Astrocyte (in vitro differentiated cells and primary cell): ENCODE measurements around the gene ADAM22. TPM values are rescaled to one million over a fixed set of nuclear protein-coding genes. Genes with fewer than 3 reads are reported as not detected.

Source experiments
- DNase-seq: peaks from one replicate; pipeline ENCODE4 v3.0.0-alpha.2; 2010; ENCODE audit warnings: low read depth
- FAIRE-seq: peaks from 2 replicates; lab custom pipeline; 2011; peaks lifted over from hg19 to GRCh38; lab: Jason Lieb, UNC
- H2AFZ ChIP-seq: 2 replicates; pipeline ENCODE4 v1.6.0; 2012; ENCODE audit warnings: low read depth, low read length, inconsistent platforms
- H3K27ac ChIP-seq: 2 replicates; pipeline ENCODE4 v1.5.1; 2011; ENCODE audit warnings: low read depth, low read length, inconsistent platforms
- H3K27me3 ChIP-seq: 2 replicates; pipeline ENCODE4 v1.6.0; 2011; ENCODE audit warnings: low read length, inconsistent platforms; ENCODE audit not compliant: insufficient read depth
- H3K36me3 ChIP-seq: 2 replicates; pipeline ENCODE4 v1.5.1; 2011; ENCODE audit warnings: low read length, inconsistent platforms; ENCODE audit not compliant: insufficient read depth
- H3K4me1 ChIP-seq: 2 replicates; pipeline ENCODE4 v1.5.1; 2011; ENCODE audit warnings: low read length, inconsistent platforms; ENCODE audit not compliant: insufficient read depth
- H3K4me2 ChIP-seq: 2 replicates; pipeline ENCODE4 v1.6.0; 2012; ENCODE audit warnings: low read length, inconsistent platforms
- H3K4me3 ChIP-seq: 2 replicates; pipeline ENCODE4 v1.5.1; 2011; ENCODE audit warnings: low read depth, mild to moderate bottlenecking, low read length, inconsistent platforms; ENCODE audit not compliant: insufficient read depth
- H3K79me2 ChIP-seq: 2 replicates; pipeline ENCODE4 v1.6.0; 2012; ENCODE audit warnings: mild to moderate bottlenecking, low read length, inconsistent platforms; ENCODE audit not compliant: insufficient read depth
- H3K9ac ChIP-seq: 2 replicates; pipeline ENCODE4 v1.6.0; 2012; ENCODE audit warnings: mild to moderate bottlenecking, low read length, inconsistent platforms
- H3K9me3 ChIP-seq: 2 replicates; pipeline ENCODE4 v1.5.1; 2012; ENCODE audit warnings: low read depth, mild to moderate bottlenecking, low read length, inconsistent platforms; ENCODE audit not compliant: insufficient read depth
- H4K20me1 ChIP-seq: 2 replicates; pipeline ENCODE4 v1.6.0; 2012; ENCODE audit warnings: low read length, inconsistent platforms; ENCODE audit not compliant: insufficient read depth
- H3K27ac Mint-ChIP-seq: one replicate; pipeline ENCODE4 v1.8.0; 2021; ENCODE audit warnings: mild to moderate bottlenecking, mixed read lengths; ENCODE audit not compliant: unreplicated experiment
- H3K27me3 Mint-ChIP-seq: one replicate; pipeline ENCODE4 v1.8.0; 2021; ENCODE audit warnings: low read depth, mixed read lengths; ENCODE audit not compliant: unreplicated experiment
- H3K36me3 Mint-ChIP-seq: one replicate; pipeline ENCODE4 v1.8.0; 2021; ENCODE audit warnings: low read depth, mixed read lengths; ENCODE audit not compliant: unreplicated experiment
- H3K4me1 Mint-ChIP-seq: one replicate; pipeline ENCODE4 v1.8.0; 2021; ENCODE audit warnings: low read depth, mixed read lengths; ENCODE audit not compliant: unreplicated experiment
- H3K4me3 Mint-ChIP-seq: one replicate; pipeline ENCODE4 v1.8.0; 2021; ENCODE audit warnings: mild to moderate bottlenecking, moderate library complexity, mixed read lengths; ENCODE audit not compliant: unreplicated experiment
- H3K9me3 Mint-ChIP-seq: one replicate; pipeline ENCODE4 v1.8.0; 2021; ENCODE audit warnings: mild to moderate bottlenecking, mixed read lengths; ENCODE audit not compliant: unreplicated experiment
- CTCF ChIP-seq: IDR thresholded peaks from 2 replicates; pipeline ENCODE4 v1.5.1; 2011; ENCODE audit warnings: low read depth, mild to moderate bottlenecking, inconsistent platforms, low read length, moderate library complexity; ENCODE audit not compliant: insufficient read depth
- EZH2 ChIP-seq: IDR thresholded peaks from 2 replicates; pipeline ENCODE4 v1.6.1; 2012; ENCODE audit warnings: mild to moderate bottlenecking, low read length, inconsistent platforms; ENCODE audit not compliant: insufficient read depth
- total RNA-seq: library from RNA; stranded (reverse); gene quantifications from 2 replicates; pipeline ENCODE4 v1.2.1, GENCODE V29; 2021

The ADAM22 gene
- total RNA-seq, 1 donor from 2014 or later: 1.5 TPM

GRCh38 chr7:88121335-88121734 is 187.3 kb downstream of the ADAM22 start:
- Mint-ChIP-seq H3K27me3 (no peaks in the 10 kb centered on the region), H3K9me3 (no peaks in the 10 kb centered on the region), H3K27ac (no peak overlapping the region), H3K36me3 (no peaks in the 10 kb centered on the region), H3K4me1 (no peaks in the 10 kb centered on the region), H3K4me3 (no peak overlapping the region)
- Histone ChIP-seq H2AFZ (no peak overlapping the region), H3K9me3 (no peaks in the 10 kb centered on the region), H3K27me3 (no peaks in the 10 kb centered on the region), H3K27ac (no peak overlapping the region), H3K4me1 (no peaks in the 10 kb centered on the region), H3K79me2 (no peaks in the 10 kb centered on the region), H3K4me3 (no peak overlapping the region), H3K9ac (no peak overlapping the region), H3K36me3 (no peaks in the 10 kb centered on the region), H4K20me1 (no peaks in the 10 kb centered on the region), H3K4me2 (no peak overlapping the region)
- no peak for FAIRE-seq
- no peak for DNase-seq
- TF ChIP-seq EZH2 (no peak), CTCF (no peak)

DNA sequence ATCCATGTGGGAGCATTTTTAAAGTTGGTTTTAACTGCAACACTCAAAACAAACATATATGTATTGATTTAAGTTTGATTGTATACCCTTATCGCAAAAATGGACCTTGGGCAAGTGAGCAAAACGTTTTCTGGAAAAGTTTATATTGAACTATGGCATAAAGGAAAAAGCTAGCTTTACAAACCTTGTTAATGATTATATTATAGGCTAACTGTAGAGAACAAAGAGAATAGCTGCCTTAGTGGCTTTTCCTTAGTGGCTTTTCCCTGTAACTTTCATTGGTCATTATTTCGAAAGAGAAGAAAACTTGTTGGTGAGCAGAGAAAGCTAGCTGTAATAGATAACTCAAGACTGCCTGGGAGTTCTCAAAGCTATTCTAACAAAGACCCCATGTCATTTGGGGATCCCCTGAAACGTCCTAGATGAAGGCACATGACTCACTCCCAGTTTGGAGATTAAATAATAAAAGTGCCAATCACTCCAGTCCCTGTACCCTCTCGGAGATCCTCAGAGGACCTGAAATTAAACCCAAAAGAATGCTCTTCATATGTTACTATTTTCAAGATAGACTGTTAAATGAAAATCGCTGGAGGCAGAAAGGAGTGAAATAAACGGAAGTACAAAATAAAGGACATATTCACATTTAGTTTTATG is 193.7 kb downstream of the ADAM22 start:
- no peaks in the 10 kb centered on the region for H3K4me1 ChIP-seq
- Mint-ChIP-seq H3K4me3 (no peak overlapping the region), H3K9me3 (no peaks in the 10 kb centered on the region), H3K27me3 (no peaks in the 10 kb centered on the region), H3K4me1 (no peaks in the 10 kb centered on the region), H3K27ac (no peak overlapping the region), H3K36me3 (no peaks in the 10 kb centered on the region)
- H3K4me3 ChIP-seq: no peak overlapping the region
- H3K9ac ChIP-seq: no peak overlapping the region
- no peak overlapping the region for H2AFZ ChIP-seq
- no peaks in the 10 kb centered on the region for H4K20me1 ChIP-seq
- DNase-seq (no peak), FAIRE-seq (no peak)
- H3K27ac ChIP-seq: no peak overlapping the region
- no peaks in the 10 kb centered on the region for H3K9me3 ChIP-seq
- H3K4me2 ChIP-seq: no peak overlapping the region
- no peaks in the 10 kb centered on the region for H3K79me2 ChIP-seq
- TF ChIP-seq EZH2 (no peak), CTCF (no peak)
- no peaks in the 10 kb centered on the region for H3K36me3 ChIP-seq
- H3K27me3 ChIP-seq: no peaks in the 10 kb centered on the region

DNA sequence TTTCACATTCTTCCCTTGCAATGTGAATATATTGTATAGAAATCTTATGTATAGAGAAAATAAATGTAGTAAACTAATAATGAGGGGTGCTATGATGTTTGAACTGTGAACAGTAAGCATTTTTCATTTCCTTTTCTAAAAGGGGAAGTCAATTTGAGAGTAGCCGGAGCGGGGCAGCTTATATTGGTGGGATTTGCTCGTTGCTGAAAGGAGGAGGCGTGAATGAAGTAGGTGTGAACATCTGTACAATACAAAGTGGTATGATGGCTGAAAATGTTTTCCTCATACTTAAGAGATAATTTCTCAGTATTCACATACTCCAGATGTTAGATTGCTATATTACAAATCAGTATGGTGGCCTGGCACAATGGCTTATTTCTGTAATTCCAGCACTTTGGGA is 198.7 kb downstream of the ADAM22 start:
- no peaks in the 10 kb centered on the region for H4K20me1 ChIP-seq
- H3K36me3 ChIP-seq: no peaks in the 10 kb centered on the region
- no peak overlapping the region for H3K27ac Mint-ChIP-seq
- no peak overlapping the region for H3K4me3 Mint-ChIP-seq
- H3K27ac ChIP-seq: no peak overlapping the region
- H3K4me3 ChIP-seq: no peak overlapping the region
- no peak for TF ChIP-seq EZH2
- no peak for TF ChIP-seq CTCF
- H3K9me3 ChIP-seq: no peaks in the 10 kb centered on the region
- H3K9ac ChIP-seq: no peak overlapping the region
- no peak overlapping the region for H2AFZ ChIP-seq
- H3K27me3 Mint-ChIP-seq: no peaks in the 10 kb centered on the region
- H3K4me2 ChIP-seq: no peak overlapping the region
- no peaks in the 10 kb centered on the region for H3K36me3 Mint-ChIP-seq
- H3K9me3 Mint-ChIP-seq: no peaks in the 10 kb centered on the region
- FAIRE-seq: no peak
- H3K4me1 ChIP-seq: no peaks in the 10 kb centered on the region
- DNase-seq: no peak
- H3K79me2 ChIP-seq: no peaks in the 10 kb centered on the region
- H3K27me3 ChIP-seq: no peaks in the 10 kb centered on the region
- no peaks in the 10 kb centered on the region for H3K4me1 Mint-ChIP-seq
